RWPE2 (cell line): Measurements from ENCODE around the gene CDH6.
"Not testable (repeated sequence)": the region's sequence is repeated elsewhere in the genome, so short reads cannot be mapped to it uniquely, and the experiment has no call there.

Experiments
- ATAC-seq: fragments of 200-7000 bp; cut with Tn5 transposase; 3 replicates; pipeline ENCODE4 v1.9.1; 2021; ENCODE audit warnings: low read depth
- DNase-seq: peaks from one replicate; pipeline ENCODE4 v3.0.0-alpha.2; 2020; ENCODE audit warnings: low spot score
- H3K27ac ChIP-seq: fragments of 450-650 bp; 2 replicates; pipeline ENCODE4 v1.5.1; 2017; ENCODE audit warnings: mild to moderate bottlenecking; ENCODE audit not compliant: poor library complexity, severe bottlenecking
- H3K27me3 ChIP-seq: fragments of 250-450 bp; sonication (Bioruptor Pico); 2 replicates; pipeline ENCODE4 v1.5.1; 2021; ENCODE audit warnings: mild to moderate bottlenecking, moderate library complexity; ENCODE audit not compliant: insufficient read depth, poor library complexity, severe bottlenecking
- H3K36me3 ChIP-seq: fragments of 250-450 bp; sonication (Bioruptor Pico); 2 replicates; pipeline ENCODE4 v1.5.1; 2020; ENCODE audit warnings: low read depth, mild to moderate bottlenecking, moderate library complexity
- H3K4me1 ChIP-seq: fragments of 250-450 bp; sonication (Bioruptor Pico); 2 replicates; pipeline ENCODE4 v1.5.1; 2021; ENCODE audit warnings: mild to moderate bottlenecking, moderate library complexity; ENCODE audit not compliant: insufficient read depth, poor library complexity, severe bottlenecking
- H3K4me3 ChIP-seq: fragments of 250-450 bp; sonication (Bioruptor Pico); 2 replicates; pipeline ENCODE4 v1.5.1; 2021; ENCODE audit warnings: mild to moderate bottlenecking, moderate library complexity; ENCODE audit not compliant: severe bottlenecking
- H3K9me3 ChIP-seq: fragments of 250-450 bp; sonication (Bioruptor Pico); 2 replicates; pipeline ENCODE4 v1.5.1; 2021; ENCODE audit warnings: mild to moderate bottlenecking, moderate library complexity; ENCODE audit not compliant: severe bottlenecking
- CTCF ChIP-seq: fragments of 450-650 bp; IDR thresholded peaks from one replicate; pipeline ENCODE4 v1.5.1; 2017; ENCODE audit warnings: mild to moderate bottlenecking, moderate library complexity; ENCODE audit not compliant: poor library complexity, severe bottlenecking

Gene CDH6

GRCh38 chr5:31355337-31355736 lies 161.9 kb downstream of the CDH6 start:
- Histone ChIP-seq H3K4me1 (no peaks in the 10 kb centered on the region), H3K4me3 (no peak overlapping the region), H3K27ac (no peak overlapping the region), H3K9me3 (no peaks in the 10 kb centered on the region), H3K36me3 (no peaks in the 10 kb centered on the region), H3K27me3 (peaks cover 5% of the 10 kb centered on the region)
- ATAC-seq (no peak), DNase-seq (no peak)
- no peak for TF ChIP-seq CTCF

GRCh38 chr5:31357038-31357437 lies 163.6 kb downstream of the CDH6 start:
- no peak for TF ChIP-seq CTCF
- ATAC-seq: no peak
- peaks cover 5% of the 10 kb centered on the region for H3K27me3 ChIP-seq
- no peak overlapping the region for H3K27ac ChIP-seq
- H3K4me3 ChIP-seq: no peak overlapping the region
- no peak for DNase-seq
- H3K4me1 ChIP-seq: peaks cover 6% of the 10 kb centered on the region
- no peaks in the 10 kb centered on the region for H3K36me3 ChIP-seq
- no peaks in the 10 kb centered on the region for H3K9me3 ChIP-seq

- H3K4me3 ChIP-seq: no peak overlapping the region
- ATAC-seq (no peak), DNase-seq (no peak)
- no peaks in the 10 kb centered on the region for H3K9me3 ChIP-seq
- H3K27ac ChIP-seq: no peak overlapping the region
- TF ChIP-seq CTCF: no peak
- H3K27me3 ChIP-seq: no peaks in the 10 kb centered on the region
- peaks cover 6% of the 10 kb centered on the region for H3K4me1 ChIP-seq
- H3K36me3 ChIP-seq: no peaks in the 10 kb centered on the region
These were observed 166.4 kb downstream of the CDH6 start for GRCh38 chr5:31359839-31360238.

- TF ChIP-seq CTCF: no peak
- H3K4me1 ChIP-seq: peaks cover 6% of the 10 kb centered on the region
- no peak overlapping the region for H3K27ac ChIP-seq
- H3K4me3 ChIP-seq: no peak overlapping the region
- H3K27me3 ChIP-seq: no peaks in the 10 kb centered on the region
- DNase-seq (no peak), ATAC-seq (peak; percentile 77)
- H3K36me3 ChIP-seq: no peaks in the 10 kb centered on the region
- no peaks in the 10 kb centered on the region for H3K9me3 ChIP-seq
These were observed 167.7 kb downstream of the CDH6 start for GRCh38 chr5:31361234-31361633.

- not testable (repeated sequence) for H3K9me3 ChIP-seq, ATAC-seq, H3K4me3 ChIP-seq, H3K27me3 ChIP-seq, H3K4me1 ChIP-seq, DNase-seq, H3K27ac ChIP-seq, H3K36me3 ChIP-seq
These were observed 168.4 kb downstream of the CDH6 start for GRCh38 chr5:31361704-31362528.
